OCI-LY7 (cell line): ENCODE measurements around the gene TMEM94.

Experiments
- EZH2phosphoT487 ChIP-seq: fragments of 200-600 bp; sonication (generic); IDR thresholded peaks from 2 replicates; pipeline ENCODE4 v1.6.1; 2018; ENCODE audit warnings: low read depth, borderline replicate concordance, mild to moderate bottlenecking, mixed run types, antibody characterized with exemption, low read length, moderate library complexity, mixed read lengths
- TF ChIP-seq, protein P1 (sequence below): fragments of 200-600 bp; sonication (generic); conservative IDR thresholded peaks from 2 replicates; pipeline ENCODE4 v1.5.1; 2014; ENCODE audit warnings: mild to moderate bottlenecking, antibody characterized with exemption, low read length, moderate library complexity, mixed read lengths

GRCh38 chr17:75499313-75500022, 43.0 kb downstream of the TMEM94 start:
- TF ChIP-seq, protein P1, sequence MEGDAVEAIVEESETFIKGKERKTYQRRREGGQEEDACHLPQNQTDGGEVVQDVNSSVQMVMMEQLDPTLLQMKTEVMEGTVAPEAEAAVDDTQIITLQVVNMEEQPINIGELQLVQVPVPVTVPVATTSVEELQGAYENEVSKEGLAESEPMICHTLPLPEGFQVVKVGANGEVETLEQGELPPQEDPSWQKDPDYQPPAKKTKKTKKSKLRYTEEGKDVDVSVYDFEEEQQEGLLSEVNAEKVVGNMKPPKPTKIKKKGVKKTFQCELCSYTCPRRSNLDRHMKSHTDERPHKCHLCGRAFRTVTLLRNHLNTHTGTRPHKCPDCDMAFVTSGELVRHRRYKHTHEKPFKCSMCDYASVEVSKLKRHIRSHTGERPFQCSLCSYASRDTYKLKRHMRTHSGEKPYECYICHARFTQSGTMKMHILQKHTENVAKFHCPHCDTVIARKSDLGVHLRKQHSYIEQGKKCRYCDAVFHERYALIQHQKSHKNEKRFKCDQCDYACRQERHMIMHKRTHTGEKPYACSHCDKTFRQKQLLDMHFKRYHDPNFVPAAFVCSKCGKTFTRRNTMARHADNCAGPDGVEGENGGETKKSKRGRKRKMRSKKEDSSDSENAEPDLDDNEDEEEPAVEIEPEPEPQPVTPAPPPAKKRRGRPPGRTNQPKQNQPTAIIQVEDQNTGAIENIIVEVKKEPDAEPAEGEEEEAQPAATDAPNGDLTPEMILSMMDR = no peak
- no peak for TF ChIP-seq EZH2phosphoT487
